Suprapubic skin (tissue), 3 donors: ENCODE measurements around the gene CRABP2.

Source experiments
- EP300 ChIP-seq: sonication (generic); formaldehyde crosslinking; IDR thresholded peaks from one replicate; pipeline ENCODE4 v1.6.1; 2017; ENCODE audit warnings: antibody characterized with exemption
- POLR2A ChIP-seq, 2 donors: fragments of 450-650 bp; IDR thresholded peaks; one replicate each; pipeline ENCODE4 v1.6.1; 2017; ENCODE audit warnings: antibody characterized with exemption in 2 of 2, mild to moderate bottlenecking in 2 of 2, moderate library complexity in 2 of 2
- TF ChIP-seq, protein P1 (sequence below), 2 donors: fragments of 200-600 bp in 1 of 2; fragments of 450-650 bp in 1 of 2; sonication (generic) in 1 of 2; IDR thresholded peaks; one replicate each; pipeline ENCODE4 v1.5.1; 2016 to 2019; ENCODE audit warnings: antibody characterized with exemption in 2 of 2, mild to moderate bottlenecking in 1 of 2, moderate library complexity in 1 of 2

DNA sequence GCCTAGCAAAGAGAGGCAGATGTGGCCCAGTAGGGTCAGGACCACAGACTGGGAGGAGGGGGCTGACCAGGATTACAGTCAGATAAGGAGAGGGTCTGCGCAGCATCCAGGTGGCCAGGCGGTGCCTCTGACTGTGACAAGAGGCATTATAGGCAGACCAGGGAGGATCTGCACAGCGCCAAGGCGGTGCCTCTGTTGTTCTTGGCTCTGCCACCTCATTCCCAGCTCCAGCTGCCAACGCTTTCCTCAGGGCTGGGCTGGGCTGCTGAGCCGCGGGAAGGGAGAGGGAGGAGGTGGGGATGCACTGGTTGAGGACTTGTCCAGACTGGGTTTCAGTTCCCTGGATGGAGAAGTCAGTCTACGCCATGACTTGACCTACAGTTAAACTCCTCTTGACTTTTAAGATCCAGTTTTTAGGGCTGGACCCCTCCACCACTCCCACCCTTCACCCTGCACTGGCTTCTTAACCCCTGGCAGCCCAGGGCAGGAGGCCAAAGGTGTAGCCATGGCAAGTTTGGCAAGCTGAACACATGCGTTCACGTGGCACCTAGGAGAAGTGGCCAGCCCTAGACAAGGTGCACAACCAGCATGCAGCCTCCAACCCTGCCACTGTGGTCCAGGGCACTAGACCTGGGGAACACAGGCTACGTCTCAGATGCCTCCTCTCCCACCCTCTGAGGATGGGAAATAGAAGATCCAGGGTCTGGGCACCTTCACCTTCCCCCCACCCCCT is 4.5 kb upstream of the CRABP2 start:
- TF ChIP-seq, protein P1, sequence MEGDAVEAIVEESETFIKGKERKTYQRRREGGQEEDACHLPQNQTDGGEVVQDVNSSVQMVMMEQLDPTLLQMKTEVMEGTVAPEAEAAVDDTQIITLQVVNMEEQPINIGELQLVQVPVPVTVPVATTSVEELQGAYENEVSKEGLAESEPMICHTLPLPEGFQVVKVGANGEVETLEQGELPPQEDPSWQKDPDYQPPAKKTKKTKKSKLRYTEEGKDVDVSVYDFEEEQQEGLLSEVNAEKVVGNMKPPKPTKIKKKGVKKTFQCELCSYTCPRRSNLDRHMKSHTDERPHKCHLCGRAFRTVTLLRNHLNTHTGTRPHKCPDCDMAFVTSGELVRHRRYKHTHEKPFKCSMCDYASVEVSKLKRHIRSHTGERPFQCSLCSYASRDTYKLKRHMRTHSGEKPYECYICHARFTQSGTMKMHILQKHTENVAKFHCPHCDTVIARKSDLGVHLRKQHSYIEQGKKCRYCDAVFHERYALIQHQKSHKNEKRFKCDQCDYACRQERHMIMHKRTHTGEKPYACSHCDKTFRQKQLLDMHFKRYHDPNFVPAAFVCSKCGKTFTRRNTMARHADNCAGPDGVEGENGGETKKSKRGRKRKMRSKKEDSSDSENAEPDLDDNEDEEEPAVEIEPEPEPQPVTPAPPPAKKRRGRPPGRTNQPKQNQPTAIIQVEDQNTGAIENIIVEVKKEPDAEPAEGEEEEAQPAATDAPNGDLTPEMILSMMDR (IDR thresholded peaks at IDR 0.05), result no peak
- TF ChIP-seq EP300, result no peak
- no peak for TF ChIP-seq POLR2A (IDR thresholded peaks at IDR 0.05)
